Measurements from ENCODE around the gene SOX13. TPM values are rescaled to one million over a fixed set of nuclear protein-coding genes. Genes with fewer than 3 reads are reported as not detected.

The SOX13 gene
- total RNA-seq, 4 donors from 2014 or later = 15.7 to 139 (median 37.9) TPM

GRCh38 chr1:204070895-204071294 lies 2.0 kb upstream of the SOX13 start:
- Histone ChIP-seq H3K36me3 (no peaks in the 10 kb centered on the region), H3K4me3 (no peak overlapping the region), H3K27ac (no peak overlapping the region), H3K4me1 (peaks cover 0 to under 1% of the 10 kb centered on the region in 2 donors), H3K27me3 (no peaks in the 10 kb centered on the region), H3K9me3 (no peaks in the 10 kb centered on the region)
- DNase-seq = no peak
- intact Hi-C loops (cut with DNase I; ENCODE audit: low total_unique reads) = loop anchor here (5.0 kb wide), 1 partner anchor 56 kb away; no protein-coding TSS in a partner anchor
- TF ChIP-seq CTCF (IDR thresholded peaks at IDR 0.05) = no peak
- TF ChIP-seq POLR2A (IDR thresholded peaks at IDR 0.05) = no peak

GRCh38 chr1:204073837-204074273 lies 940 bp downstream of the SOX13 start:
- peak; percentile 50 to 51 for DNase-seq
- Histone ChIP-seq H3K9me3 (no peaks in the 10 kb centered on the region), H3K27me3 (no peaks in the 10 kb centered on the region), H3K4me3 (peak overlapping the region; percentile 75 to 87), H3K36me3 (no peaks in the 10 kb centered on the region), H3K4me1 (peaks cover 3 to 20% of the 10 kb centered on the region in 2 donors), H3K27ac (peak overlapping the region; percentile 94 to 99)
- TF ChIP-seq CTCF (IDR thresholded peaks at IDR 0.05) (no peak), POLR2A (IDR thresholded peaks at IDR 0.05) (no peak)
- intact Hi-C loops (cut with DNase I; ENCODE audit: low total_unique reads) = loop anchor here (5.0 kb wide), 1 partner anchor 53 kb away; no protein-coding TSS in a partner anchor

- TF ChIP-seq CTCF (IDR thresholded peaks at IDR 0.05) = peak in 1 of 4 experiments; percentile 4
- TF ChIP-seq POLR2A (IDR thresholded peaks at IDR 0.05) = no peak
- Histone ChIP-seq H3K27ac (peak overlapping the region; percentile 94 to 99), H3K36me3 (no peaks in the 10 kb centered on the region), H3K4me1 (peaks cover 6 to 26% of the 10 kb centered on the region in 2 donors), H3K4me3 (peak overlapping the region; percentile 75 to 87), H3K9me3 (no peaks in the 10 kb centered on the region), H3K27me3 (no peaks in the 10 kb centered on the region)
- DNase-seq = peak; percentile 88 to 89
- intact Hi-C loops (cut with DNase I; ENCODE audit: low total_unique reads) = loop anchor here (5.0 kb wide), 1 partner anchor 53 kb away; no protein-coding TSS in a partner anchor
Observed at GRCh38 chr1:204074274-204075138, 1.6 kb downstream of the SOX13 start.

GRCh38 chr1:204075139-204075521 lies 2.2 kb downstream of the SOX13 start:
- Histone ChIP-seq H3K9me3 (no peaks in the 10 kb centered on the region), H3K27ac (peak overlapping the region; percentile 94 to 99), H3K4me3 (peak overlapping the region; percentile 75 to 87), H3K4me1 (peaks cover 12 to 30% of the 10 kb centered on the region in 2 donors), H3K27me3 (no peaks in the 10 kb centered on the region), H3K36me3 (no peaks in the 10 kb centered on the region)
- peak; percentile 53 to 54 for DNase-seq
- TF ChIP-seq CTCF (IDR thresholded peaks at IDR 0.05) = peak in 2 of 4 experiments; percentile 6 to 11
- TF ChIP-seq POLR2A (IDR thresholded peaks at IDR 0.05) = no peak
- intact Hi-C loops (cut with DNase I; ENCODE audit: low total_unique reads) = no loop called here

All from uterus (tissue), 4 donors.